ENCODE results near the gene TRMT2A. TPM values are rescaled to one million over a fixed set of nuclear protein-coding genes. Genes with fewer than 3 reads are reported as not detected.
"Not testable (repeated sequence)": the region's sequence is repeated elsewhere in the genome, so short reads cannot be mapped to it uniquely, and the experiment has no call there.

Gene TRMT2A
- total RNA-seq = 27.0 TPM

GRCh38 chr22:20116951-20117632, at the start of gene TRMT2A:
TSS of gene TRMT2A (minus strand) at chr22:20117226. CDS start at chr22:20116906, 320 bp downstream.
- peak; percentile 98 for DNase-seq

GRCh38 chr22:20166703-20167102, 49.7 kb upstream of the TRMT2A start:
- DNase-seq = no peak

GRCh38 chr22:20165913-20166312, 48.9 kb upstream of the TRMT2A start:
- no peak for DNase-seq

GRCh38 chr22:20165421-20165820, 48.4 kb upstream of the TRMT2A start:
- no peak for DNase-seq

GRCh38 chr22:20164863-20165262, 47.8 kb upstream of the TRMT2A start:
- no peak for DNase-seq

- DNase-seq = no peak
Measured at GRCh38 chr22:20160041-20160440, 43.0 kb upstream of the TRMT2A start.

GRCh38 chr22:20159531-20159930, 42.5 kb upstream of the TRMT2A start:
- DNase-seq = not testable (repeated sequence)

GRCh38 chr22:20159076-20159475, 42.0 kb upstream of the TRMT2A start:
- no peak for DNase-seq

- no peak for DNase-seq
Measured at GRCh38 chr22:20158391-20159036, 41.5 kb upstream of the TRMT2A start.

GRCh38 chr22:20157430-20158183, 40.6 kb upstream of the TRMT2A start:
- no peak for DNase-seq

- peak; percentile 69 for DNase-seq
Measured at GRCh38 chr22:20156611-20157429, 39.8 kb upstream of the TRMT2A start.

GRCh38 chr22:20156042-20156389, 39.0 kb upstream of the TRMT2A start:
- DNase-seq = no peak

- DNase-seq = peak; percentile 22
Measured at GRCh38 chr22:20155330-20156041, 38.5 kb upstream of the TRMT2A start.

- no peak for DNase-seq
Measured at GRCh38 chr22:20154602-20155187, 37.7 kb upstream of the TRMT2A start.

GRCh38 chr22:20153945-20154344, 36.9 kb upstream of the TRMT2A start:
- DNase-seq = no peak

- no peak for DNase-seq
Measured at GRCh38 chr22:20152464-20152890, 35.5 kb upstream of the TRMT2A start.

GRCh38 chr22:20151276-20151588, 34.2 kb upstream of the TRMT2A start:
- no peak for DNase-seq

- no peak for DNase-seq
Measured at GRCh38 chr22:20150381-20151275, 33.6 kb upstream of the TRMT2A start, which contains the start of gene CCDC188. TSS of gene CCDC188 (minus strand) at chr22:20151055. CDS start at chr22:20150986, 69 bp downstream.

- DNase-seq = no peak
Measured at GRCh38 chr22:20149257-20150250, 32.5 kb upstream of the TRMT2A start.

Measured in skin of body (tissue), 2 donors.